Activated T-cell treated with anti-CD3 and anti-CD28 coated beads for 24 hours (primary cell): ENCODE results near the gene CHAD.
"Not testable (repeated sequence)": the region's sequence is repeated elsewhere in the genome, so short reads cannot be mapped to it uniquely, and the experiment has no call there.

Experiments
- DNase-seq: peaks from one replicate; pipeline ENCODE4 v3.0.0-alpha.2; 2020; ENCODE audit warnings: low read depth

The CHAD gene

GRCh38 chr17:50475362-50475761 lies 6.7 kb upstream of the CHAD start:
- DNase-seq, result no peak

GRCh38 chr17:50474523-50474922 lies 5.8 kb upstream of the CHAD start:
- no peak for DNase-seq

- DNase-seq, result no peak
Measured at GRCh38 chr17:50473901-50474300, 5.2 kb upstream of the CHAD start.

GRCh38 chr17:50472761-50473161 lies 4.1 kb upstream of the CHAD start:
- DNase-seq, result not testable (repeated sequence)

- DNase-seq, result no peak
Measured at GRCh38 chr17:50472286-50472685, 3.6 kb upstream of the CHAD start.

- DNase-seq, result no peak
Measured at GRCh38 chr17:50471009-50471905, 2.6 kb upstream of the CHAD start.

GRCh38 chr17:50470426-50470825 lies 1.7 kb upstream of the CHAD start:
- no peak for DNase-seq

GRCh38 chr17:50469671-50470305 lies 1.1 kb upstream of the CHAD start:
- DNase-seq, result no peak

- DNase-seq, result no peak
Measured at GRCh38 chr17:50469208-50469605, 527 bp upstream of the CHAD start.

GRCh38 chr17:50467855-50468303 lies 801 bp downstream of the CHAD start:
- DNase-seq, result no peak

GRCh38 chr17:50467114-50467854 lies 1.4 kb downstream of the CHAD start:
- no peak for DNase-seq

- no peak for DNase-seq
Measured at GRCh38 chr17:50466371-50467113, 2.1 kb downstream of the CHAD start.

- no peak for DNase-seq
Measured at GRCh38 chr17:50465635-50466034, 3.0 kb downstream of the CHAD start.

GRCh38 chr17:50465171-50465570 lies 3.5 kb downstream of the CHAD start:
- no peak for DNase-seq

- no peak for DNase-seq
Measured at GRCh38 chr17:50464736-50465135, 3.9 kb downstream of the CHAD start.

GRCh38 chr17:50464121-50464520 lies 4.6 kb downstream of the CHAD start:
- no peak for DNase-seq

GRCh38 chr17:50462446-50462845 lies 6.2 kb downstream of the CHAD start:
- no peak for DNase-seq

- no peak for DNase-seq
Measured at GRCh38 chr17:50461550-50462132, 7.0 kb downstream of the CHAD start.

GRCh38 chr17:50460831-50461526 lies 7.7 kb downstream of the CHAD start:
- no peak for DNase-seq

GRCh38 chr17:50459756-50460155 lies 8.9 kb downstream of the CHAD start:
- no peak for DNase-seq
